Raji (cell line): Measurements from ENCODE around the gene NRTN.
A peak's percentile ranks its signal among the peaks of the same experiment; 100 is the strongest.

Experiments
- POLR2A ChIP-seq: IDR thresholded peaks from 2 replicates; pipeline ENCODE4 v1.6.1; 2011; ENCODE audit warnings: low read depth, low read length, control low read depth; ENCODE audit not compliant: insufficient read depth

NRTN gene

DNA sequence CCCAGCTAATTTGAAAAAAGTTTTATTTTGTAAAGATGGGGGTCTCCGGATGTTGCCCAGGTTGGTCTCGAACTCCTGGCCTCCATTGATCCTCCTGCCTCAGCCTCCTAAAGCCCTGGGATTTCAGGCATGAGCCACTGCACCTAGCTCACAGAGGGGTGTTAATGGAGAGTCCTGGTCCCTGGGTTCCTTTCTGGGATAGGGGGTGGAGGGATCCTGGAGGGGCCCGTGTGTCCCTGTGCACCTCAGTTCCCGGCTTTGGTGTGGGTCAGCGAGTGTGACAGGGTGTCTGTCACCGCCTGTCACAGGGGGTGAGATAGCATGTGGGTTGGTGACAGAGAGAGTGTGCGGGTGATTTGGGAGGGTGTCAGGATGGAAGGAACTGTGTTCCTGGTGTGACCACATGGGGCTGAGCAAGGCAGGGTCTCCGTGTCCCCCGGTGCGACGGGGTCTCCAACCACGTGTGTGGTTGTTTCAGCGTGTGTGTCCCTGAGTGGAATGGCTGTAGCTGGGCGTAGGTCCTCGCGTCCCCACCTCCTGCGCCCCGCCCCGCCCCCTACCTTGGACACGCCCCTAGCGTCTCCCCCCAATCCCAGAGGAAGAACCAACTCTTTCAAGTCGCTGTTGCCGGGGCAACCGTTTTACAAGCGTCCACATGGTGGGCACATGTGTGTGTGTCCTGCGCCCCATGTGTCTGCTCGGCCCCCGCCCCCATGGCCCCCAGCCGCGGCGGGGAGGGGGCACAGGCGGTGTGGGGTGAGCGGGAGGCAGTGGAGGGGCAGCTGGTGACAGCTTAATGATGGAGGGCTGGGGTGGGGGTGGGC, 2.9 kb upstream of the NRTN start:
- no peak for TF ChIP-seq POLR2A

DNA sequence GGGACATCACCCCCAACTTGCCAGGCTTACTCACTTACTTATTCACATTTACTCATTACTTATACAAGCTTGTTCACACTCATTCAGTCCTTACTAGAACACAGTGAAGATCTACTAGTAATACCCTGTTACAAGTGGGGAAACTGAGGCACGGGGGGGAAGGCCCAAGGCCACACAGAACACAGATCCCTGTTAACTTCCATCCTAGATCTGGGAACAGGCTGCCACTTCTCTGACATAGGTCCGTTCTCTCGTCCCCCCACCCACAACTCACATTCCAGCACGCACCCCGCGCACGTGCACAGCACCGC, 1.5 kb upstream of the NRTN start:
- TF ChIP-seq POLR2A, result no peak

DNA sequence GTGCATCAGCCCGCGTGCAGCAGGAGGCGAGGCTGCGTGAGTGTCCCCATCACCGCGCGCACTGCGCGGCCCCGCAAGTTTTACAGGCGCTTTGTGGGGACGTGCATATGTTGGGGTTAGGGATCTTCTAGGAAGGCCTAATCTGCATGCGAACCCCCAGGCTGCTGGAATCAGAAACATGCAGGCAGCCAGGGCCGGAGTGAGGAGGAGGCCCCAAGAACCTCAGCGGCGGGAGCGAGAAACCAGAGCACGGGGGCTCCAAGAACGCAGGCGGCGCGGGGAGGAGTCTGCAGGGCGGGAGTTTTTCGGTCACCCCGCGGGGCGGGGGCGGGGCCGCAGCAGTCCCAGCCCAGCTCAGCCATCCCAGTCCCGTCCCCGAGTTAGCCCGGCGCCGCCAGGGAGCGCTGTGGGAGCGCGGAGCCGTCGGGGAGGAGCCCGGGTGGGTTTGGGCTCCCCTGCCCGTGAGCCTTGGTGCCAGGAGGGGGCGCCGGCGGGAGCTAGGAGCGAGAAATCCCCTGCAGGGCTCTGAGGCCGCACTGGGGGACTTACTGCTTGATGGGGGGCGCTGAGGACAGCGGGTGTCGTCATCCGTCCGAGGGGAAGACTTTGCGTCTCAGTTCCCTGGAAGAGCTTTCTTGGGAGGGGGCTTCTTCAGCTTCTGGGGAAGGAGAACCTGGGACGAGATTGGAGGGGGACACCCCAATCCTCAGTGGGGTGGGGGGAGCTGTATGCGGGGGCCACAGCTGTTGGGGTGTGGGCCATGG, 933 bp upstream of the NRTN start:
- 0 out of 2 replicates have a peak, but pooled peaks have one; percentile 23 for TF ChIP-seq POLR2A

DNA sequence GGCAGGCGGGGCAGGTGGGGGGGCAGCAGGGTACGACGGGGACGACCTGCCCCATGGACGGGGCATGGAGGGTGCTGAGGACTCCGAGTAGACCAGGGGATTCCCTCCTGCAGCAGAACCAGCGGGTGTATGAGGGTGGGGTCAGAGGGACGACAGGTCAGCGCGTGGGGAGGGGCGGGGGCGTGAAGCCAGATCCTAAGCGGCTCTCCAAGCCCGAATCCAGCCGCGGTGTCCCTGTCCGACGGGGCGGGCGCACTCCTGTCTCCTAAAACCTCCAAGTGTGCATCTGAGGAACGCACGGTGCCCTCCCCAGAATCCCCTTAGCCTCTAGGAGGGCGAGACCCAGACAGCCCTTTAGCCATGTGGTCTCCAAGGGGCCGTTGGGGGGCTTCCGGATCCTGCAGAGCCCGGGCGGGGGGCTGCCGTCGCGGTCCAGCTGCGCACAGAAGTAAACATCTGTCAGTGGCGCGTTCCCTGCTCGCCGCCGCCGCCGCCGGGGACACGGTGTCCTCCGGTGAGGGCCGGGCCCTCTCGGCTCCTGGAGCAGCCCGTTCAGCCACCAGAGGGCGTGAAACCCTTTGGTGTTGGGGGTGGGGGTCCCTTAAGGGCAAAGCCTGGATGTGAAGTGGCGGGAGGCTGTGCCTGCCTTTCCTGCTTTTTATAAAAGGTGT, 730 bp downstream of the NRTN start:
- no peak for TF ChIP-seq POLR2A

DNA sequence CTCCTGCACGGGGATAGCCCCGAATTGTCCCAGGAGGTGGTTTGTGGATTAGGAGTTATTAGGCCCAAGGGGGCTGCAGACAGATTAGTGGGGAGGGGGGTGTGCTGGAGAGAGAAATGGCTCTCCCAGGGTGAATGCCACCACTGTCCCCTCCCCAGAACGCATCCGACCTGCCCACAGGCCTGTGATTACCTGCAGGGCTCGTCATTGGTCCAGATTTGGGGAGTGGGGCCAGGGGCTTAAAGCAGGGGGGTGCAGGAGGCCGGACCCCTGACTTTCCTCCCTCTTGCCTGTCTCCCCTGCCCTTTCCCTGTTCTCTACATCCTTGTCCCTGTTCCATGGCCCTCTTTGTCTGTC, 1.2 kb downstream of the NRTN start:
- TF ChIP-seq POLR2A, result no peak

DNA sequence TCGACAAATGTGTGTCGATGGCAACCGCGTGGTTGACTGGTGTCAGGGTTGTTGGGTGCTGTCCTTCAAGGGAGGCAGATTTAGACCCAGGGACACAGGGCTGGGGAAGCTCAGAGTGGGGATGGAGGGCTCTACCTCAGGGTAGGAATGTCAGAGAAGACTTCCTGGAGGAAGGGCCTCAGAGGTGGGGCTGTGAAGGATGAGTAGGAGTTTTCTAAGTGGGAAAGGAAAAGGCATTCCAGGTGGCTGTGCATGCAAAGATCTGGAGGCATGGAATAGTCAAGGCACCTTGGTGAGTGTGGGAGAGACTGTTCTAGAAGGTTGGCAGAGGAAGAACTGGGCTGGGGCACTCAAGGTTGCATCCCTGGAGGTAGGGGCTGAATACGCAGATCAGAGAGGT, 2.0 kb downstream of the NRTN start:
- no peak for TF ChIP-seq POLR2A

DNA sequence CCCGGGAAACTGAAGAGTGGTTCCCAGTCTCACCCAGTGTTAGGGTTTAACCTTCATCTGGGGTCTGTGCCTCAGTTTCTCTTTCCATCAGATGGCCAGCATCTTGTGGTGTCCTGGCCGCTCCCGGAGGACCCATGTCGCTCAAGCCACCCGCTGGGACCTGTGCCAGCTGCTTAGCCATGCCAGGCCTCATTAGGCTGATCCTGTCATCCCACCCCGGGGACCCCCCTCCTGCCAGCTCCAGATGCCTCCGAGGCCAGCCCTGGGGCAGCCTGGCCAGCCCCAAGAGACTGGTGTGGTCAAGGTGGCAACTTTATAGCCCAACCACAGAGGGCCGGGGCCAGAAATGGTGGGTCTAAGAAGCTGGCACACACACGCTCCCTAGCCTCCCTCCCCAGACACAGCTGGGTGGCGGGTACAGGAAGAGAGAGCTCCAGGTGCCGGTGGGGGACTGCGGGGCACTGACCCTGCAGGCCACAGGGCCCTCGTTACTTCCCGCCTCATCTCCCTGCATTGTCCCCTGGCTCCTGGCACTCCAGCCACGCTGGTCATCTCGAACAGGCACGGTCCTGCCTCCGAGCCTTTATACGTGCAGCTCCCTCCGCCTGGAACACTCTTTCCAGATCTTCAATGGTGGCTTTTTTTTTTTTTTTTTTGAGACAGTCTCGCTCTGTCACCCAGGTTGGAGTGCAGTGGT, 3.4 kb downstream of the NRTN start:
- TF ChIP-seq POLR2A, result no peak

DNA sequence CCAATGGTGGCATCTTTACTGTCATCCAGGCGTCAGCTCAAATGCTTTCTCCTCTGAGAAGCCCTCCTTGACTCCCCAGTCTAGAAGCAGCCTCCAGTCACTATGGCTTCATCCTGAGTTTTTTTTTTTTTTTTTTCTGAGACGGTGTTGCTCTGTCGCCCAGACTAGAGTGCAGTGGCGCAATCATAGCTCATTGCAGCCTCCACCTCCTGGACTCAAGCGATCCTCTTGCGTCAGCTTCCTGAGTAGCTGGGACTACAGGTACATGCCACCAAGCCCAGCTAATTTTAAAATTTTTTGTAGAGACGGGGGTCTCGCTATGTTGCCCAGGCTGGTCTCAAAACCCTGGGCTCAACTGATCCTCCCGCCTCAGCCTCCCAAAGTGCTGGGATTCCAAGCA, 4.2 kb downstream of the NRTN start:
- TF ChIP-seq POLR2A, result no peak

DNA sequence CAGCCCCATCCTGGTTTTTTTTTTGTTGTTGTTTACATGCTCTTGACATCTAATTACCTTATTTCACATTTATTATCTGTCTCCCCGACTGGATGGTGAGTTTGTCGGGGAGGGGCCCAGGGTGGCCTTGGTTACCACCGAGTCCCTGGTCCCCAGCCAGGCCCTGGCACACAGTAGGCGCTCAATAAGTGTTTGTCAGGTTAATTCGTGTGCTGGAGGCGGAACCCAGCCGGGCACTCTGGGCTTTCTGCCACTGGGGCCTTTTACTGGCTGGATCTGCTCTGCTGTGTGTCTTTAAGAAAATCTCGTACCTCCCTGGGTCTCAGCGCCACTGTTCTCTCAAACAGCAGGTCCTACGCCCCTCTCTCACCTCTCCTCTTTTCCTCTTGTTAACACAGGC, 4.6 kb downstream of the NRTN start:
- TF ChIP-seq POLR2A, result no peak

DNA sequence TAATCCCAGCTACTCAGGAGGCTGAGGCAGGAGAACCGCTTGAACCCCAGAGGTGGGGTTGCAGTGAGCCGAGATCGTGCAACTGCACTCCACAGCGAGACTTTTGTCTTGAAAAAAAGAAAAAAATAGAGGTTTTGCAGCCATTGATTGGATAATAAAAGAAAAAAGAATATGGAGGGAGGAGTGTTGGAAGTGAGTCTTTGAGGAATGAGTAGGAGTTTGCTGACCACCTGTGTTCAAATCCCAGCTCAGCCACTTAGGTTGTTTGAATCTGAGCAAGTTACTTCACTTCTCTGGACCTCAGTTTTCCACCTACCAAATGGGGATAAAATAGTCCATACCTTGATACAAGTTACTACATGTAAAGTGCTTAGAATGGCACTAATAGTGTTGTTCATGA, 6.2 kb downstream of the NRTN start:
- TF ChIP-seq POLR2A, result no peak

DNA sequence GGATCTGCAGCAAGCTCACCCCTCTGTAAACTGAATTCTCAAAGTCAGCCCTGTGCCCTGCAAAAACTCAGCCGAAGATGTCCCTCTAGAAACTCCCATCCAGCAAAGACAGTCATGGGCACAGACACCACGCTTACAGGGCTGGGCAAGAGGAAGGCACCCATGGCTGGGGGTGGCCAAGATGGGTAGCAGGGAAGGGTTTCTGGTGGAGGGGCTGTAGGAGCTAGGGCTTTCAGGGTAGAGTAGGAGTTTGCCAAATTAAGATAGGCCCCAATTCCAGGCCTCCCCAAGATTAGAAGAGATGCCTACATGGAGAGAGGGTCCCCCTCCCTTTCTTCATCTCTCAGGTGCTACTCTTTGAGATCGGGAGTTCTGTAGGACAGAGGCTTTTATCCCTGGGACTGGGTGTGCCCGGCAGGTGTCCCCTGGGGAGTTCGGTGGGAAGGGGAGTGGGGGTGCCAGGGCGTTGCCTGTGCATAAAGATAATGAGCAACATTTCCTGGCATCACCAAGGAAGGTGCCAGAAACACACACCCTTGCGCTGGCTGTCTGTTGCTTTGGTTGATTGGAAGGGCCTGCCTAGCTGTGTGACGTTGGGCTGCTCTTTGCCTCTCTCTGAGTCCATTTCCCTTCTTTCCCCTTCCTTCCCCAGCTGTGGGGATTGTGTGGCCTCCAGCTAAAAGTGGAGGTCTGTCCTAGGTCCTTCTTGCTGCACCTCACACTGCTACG, 9.4 kb downstream of the NRTN start:
- no peak for TF ChIP-seq POLR2A

DNA sequence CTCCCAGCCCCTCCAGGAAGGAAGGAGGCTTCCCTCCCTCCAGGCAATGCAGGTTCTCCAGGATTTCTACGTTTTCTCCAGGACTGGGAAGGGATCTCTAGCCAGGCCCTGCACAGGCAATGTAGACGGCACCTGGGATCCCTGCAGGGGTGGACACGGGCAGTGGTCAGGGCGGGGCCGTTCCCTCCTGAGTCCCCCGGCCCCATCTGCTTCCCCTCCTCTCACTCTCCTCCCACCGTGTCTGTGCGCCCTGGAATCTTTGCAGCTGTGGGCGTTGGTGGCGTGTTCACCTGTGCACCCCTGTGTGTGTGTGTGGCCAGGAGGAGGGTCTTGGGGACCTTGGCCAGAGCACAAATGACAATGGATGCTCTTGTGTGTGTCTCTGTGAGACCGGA, 10.0 kb downstream of the NRTN start:
- no peak for TF ChIP-seq POLR2A

DNA sequence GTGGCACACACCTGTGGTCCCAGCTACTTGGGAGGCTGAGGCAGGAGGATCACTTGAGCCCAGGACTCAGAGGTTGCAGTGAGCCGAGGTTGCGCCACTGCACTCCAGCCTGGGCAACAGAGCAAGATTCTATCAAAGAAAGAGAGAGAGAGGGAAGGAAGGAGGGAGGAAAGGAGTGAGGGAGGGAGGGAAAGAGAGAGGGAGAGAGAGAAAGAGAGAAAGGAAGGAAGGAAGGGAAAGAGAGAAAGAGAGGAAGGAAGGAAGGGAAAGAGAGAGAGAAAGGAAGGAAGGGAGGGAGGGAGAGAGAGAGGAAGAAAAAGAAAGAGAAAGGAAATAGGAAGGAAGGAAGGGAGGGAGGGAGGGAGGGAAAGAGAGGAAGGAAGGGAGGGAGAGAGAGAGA, 12.4 kb downstream of the NRTN start:
- TF ChIP-seq POLR2A, result no peak

DNA sequence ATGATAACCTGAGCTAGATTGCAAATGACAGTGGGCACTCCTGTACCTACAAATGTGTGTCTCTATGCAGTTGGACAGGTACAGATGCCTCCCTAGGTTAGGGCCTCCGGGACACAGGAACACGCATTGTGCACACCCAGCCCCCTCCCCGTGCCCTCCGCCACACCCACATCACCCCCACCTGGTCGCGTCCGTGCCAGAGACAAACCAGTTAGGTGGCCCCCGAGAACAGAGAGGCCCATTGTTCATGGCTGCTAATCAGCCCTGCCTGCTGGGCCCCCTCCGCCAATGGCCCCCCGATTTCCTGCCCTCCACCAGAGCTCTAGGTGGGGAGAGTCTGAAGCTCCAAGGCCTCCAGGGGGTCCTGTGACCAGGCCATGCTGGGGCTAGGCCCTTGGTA, 13.7 kb downstream of the NRTN start:
- no peak for TF ChIP-seq POLR2A

DNA sequence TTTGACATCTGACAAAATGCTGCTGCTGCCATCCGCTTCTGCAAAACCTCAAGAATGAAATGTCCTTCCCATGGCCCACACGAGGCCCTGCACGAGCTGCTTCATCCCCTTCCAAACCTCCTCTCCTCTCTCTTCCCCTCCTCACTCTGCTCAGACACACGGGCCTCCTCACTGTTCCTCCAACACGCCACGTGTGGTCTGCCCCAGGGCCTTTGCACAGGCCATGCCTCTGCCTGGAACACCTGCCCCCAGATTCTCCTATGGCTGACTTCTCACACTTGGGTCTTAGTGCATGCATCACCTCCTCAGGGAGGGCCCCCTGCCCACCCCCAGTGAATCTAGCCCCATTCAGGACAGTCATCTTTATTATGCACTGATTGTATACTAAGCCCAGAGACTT, 15.9 kb downstream of the NRTN start:
- TF ChIP-seq POLR2A, result no peak
